NCI-H1105 (cell line): ENCODE measurements around the gene SPNS3.

Experiments used
- DNase-seq: peaks from one replicate; lab custom pipeline; 2025; lab: John Stamatoyannopoulos, UW

Gene SPNS3

GRCh38 chr17:4469552-4469951 is 35.8 kb downstream of the SPNS3 start:
- DNase-seq = no peak

GRCh38 chr17:4472286-4472685 is 38.5 kb downstream of the SPNS3 start:
- DNase-seq = no peak

DNA sequence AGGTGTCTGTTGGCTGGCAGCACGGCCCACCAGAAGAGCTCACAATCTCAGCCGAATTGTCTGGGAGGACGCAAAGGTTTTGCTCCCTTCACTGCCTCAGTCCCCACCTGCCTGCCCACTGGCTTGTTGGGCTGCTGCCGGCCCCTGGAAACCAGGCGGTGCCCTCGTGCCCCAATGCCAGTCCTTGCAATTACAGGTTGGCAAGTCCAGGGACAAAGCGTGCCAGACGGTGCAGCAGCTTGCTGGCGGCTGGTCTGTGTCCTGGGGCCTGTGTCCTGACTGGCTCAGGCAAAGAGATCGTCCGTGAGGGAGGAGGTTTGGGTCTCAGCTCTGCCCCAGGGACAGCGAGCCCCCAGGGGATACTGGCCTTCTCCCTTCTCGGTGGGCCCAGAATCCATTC is 40.4 kb downstream of the SPNS3 start:
- DNase-seq = no peak

DNA sequence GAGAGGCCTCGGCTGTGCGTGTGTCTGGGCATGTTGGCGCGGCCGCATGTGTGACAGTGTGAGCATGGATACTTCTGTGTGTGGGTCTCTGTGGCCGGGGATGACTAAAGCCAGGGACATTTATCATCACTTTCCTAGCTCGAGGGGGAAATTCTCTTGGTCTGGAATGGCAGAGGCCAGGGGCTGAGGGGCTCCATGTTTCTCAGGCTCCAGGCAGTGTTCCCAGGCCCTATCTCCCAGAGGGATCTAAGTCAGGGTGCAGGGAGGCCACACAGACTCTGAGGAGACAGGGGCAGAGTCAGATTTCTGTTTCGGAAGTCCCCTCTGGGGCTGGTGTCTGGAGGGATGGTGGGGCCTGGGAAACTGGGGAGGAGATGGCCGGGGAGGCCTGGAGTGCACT is 41.3 kb downstream of the SPNS3 start:
- DNase-seq = no peak

DNA sequence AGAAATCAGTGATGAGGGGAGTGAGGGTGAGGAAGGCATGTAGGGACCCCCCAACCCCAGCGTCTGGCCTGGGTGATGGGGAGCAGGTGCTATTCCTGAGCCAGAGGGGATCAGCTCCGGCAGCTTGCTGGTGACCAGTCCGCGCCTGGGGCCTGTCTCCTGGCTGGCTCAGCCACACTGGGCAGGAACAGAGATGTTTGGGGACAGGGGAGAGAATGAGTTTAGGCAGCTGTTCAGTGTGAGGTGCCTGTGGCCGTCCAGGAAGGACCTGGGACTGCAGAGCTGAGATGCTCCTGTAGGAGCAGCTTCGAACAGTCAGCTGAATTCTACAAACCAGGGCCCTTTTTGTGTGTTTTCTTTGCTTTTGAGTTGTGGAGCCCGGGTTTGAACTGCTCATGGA is 41.7 kb downstream of the SPNS3 start:
- no peak for DNase-seq

GRCh38 chr17:4476017-4476416 is 42.3 kb downstream of the SPNS3 start:
- no peak for DNase-seq

DNA sequence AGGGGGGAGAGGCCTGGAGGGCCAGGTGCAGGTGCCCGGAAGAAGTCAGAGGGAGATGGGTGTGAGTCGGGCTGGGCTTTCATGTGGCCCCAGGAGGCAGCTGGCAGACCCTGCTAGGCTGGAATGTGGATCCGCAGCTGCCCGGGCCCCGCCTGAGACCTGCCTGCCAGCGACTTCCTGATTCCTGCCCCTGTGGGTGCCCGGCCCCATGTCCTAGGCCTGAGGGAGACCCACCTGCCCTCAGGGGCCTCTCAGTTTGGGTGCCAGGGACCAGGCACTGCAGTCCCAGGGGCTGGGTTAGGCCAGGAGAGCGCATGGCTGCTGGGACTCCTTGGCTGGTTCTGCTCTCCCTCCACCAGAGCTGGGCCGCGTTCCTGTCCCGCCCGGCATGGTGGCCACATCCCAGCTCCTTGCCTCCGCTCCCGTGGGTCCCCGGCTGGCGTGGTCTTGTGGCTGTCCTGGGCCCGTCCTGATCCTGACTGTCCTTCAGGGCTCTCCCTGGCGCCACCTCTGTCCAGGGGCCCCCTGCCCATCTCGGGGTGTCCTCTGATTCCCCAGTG is 42.9 kb downstream of the SPNS3 start:
- no peak for DNase-seq

DNA sequence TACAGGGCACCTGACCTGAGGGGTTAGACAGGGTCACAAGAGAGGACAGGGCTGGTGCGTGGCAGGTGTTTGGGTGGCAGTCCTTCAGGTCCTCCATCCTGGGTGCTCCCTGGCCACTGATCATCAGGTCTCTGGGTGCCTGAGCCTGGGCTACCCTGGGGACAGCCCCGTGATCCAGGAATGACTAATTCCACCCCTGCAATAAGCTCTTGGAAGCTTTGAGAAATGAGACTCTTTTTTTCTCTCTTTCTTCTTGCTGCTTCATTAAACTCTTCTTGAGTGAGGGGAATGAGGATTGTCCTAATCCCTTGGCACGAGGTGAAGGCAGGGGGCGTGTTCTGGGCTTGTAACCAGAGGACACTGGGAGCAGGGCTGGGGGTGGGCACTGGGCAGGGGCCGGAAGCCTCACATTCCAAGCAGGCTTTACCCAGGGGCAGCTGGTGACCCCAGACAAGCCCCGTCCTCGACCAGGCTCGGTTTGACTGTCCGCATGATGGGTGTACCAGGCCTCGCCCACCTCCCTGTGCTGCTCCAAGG is 43.6 kb downstream of the SPNS3 start:
- no peak for DNase-seq

- DNase-seq = no peak
Observed at GRCh38 chr17:4478318-4478830, 44.6 kb downstream of the SPNS3 start.

DNA sequence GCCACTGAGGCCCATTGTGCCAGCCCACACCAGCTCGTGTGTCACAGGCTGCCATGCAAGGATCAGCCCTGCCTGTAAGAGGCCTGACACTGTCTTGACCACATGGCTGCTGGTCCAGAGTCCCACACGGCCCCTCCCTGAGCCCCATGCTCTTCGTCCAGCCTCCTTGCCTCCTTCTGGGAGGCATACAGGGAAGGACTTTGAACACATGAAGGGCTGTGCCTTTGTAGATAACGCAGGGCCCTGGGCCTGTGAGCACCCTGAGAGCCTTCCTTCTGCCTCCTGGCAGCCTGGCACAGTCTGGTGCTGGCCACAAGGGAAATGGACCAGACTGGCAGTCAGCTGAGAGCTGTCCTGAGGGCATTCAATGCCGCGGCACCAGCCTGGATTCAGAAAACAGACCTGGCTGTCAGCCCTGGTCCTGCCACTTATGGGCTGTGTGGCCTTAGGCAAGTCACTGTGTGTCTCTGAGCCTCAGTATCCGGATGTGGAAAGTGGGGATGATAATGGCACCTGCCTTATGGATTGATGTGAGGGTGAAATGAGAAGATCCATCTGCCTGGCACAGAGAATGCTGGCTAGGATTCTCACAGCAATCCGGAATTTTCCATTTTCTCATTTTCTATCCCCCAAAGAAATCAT is 45.7 kb downstream of the SPNS3 start:
- no peak for DNase-seq

DNA sequence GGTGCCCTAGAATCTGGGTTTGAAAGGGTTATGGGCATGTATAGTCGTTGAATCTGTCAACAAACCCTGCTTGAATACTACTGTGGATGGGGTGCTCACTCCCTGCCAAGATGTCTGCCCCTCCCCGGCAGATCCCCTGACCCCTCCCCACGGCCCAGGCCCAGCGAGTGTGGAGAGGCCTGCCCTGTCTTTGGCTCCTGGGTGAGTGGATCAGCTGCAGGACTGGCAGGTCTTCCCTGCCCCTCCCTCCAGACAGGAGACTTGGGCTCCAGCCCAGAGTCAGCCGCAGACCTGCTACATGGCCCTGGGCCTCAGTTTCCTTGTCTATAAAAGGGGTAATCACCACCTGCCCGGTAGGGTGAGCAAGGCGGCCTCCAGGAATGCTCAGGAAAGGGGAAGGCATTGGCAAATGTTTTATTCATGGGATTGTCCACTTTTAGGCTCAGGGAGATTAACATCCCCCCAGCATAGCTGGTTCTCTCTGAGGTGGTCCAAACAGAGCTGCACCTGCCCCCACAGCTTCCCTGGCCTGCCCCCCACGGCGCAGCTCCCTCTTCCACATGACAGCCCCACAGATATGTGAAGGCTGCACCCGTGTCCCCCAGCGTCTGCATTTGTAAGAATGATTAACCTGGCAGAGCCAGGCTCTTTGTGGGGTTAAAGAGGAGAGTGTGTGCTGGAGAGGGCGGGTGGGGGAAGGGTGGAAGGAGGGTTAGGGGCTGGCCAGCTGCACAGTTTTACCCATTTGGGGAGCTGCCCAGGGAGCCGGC is 46.4 kb downstream of the SPNS3 start:
- no peak for DNase-seq

GRCh38 chr17:4480929-4481898 is 47.5 kb downstream of the SPNS3 start:
- no peak for DNase-seq

DNA sequence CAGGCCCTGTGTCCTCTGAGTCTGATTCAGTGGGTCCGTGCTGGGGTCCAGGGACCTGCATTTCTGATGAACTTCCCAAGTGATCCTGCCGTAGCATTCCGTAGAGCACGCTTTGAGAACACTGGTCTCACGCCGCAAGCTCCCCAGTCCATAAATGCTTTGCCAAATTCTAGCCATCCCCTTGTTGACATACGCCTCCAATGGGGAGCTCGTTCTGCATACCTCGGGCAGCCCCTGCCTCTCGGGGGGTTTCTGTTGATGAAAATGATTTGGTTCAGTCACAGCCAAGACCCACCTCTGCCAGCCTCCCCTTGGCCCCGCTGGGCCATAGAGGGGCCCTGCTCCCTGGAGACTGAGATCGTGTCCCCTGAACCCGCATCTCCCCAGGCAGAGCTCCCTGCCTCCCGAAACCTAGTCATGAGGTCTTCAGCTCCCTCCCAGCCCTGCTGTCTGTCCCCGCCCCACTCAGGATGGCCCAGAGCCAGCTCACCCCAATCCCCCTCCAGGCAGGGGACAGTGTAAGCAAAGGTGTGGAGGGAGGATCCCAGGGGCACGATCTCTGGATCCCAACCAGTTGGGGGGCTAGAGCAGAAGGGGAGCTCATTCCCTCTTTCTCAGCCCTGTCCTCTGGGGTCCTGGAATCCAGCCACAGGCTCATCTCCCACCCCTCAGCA is 48.7 kb downstream of the SPNS3 start:
- no peak for DNase-seq

DNA sequence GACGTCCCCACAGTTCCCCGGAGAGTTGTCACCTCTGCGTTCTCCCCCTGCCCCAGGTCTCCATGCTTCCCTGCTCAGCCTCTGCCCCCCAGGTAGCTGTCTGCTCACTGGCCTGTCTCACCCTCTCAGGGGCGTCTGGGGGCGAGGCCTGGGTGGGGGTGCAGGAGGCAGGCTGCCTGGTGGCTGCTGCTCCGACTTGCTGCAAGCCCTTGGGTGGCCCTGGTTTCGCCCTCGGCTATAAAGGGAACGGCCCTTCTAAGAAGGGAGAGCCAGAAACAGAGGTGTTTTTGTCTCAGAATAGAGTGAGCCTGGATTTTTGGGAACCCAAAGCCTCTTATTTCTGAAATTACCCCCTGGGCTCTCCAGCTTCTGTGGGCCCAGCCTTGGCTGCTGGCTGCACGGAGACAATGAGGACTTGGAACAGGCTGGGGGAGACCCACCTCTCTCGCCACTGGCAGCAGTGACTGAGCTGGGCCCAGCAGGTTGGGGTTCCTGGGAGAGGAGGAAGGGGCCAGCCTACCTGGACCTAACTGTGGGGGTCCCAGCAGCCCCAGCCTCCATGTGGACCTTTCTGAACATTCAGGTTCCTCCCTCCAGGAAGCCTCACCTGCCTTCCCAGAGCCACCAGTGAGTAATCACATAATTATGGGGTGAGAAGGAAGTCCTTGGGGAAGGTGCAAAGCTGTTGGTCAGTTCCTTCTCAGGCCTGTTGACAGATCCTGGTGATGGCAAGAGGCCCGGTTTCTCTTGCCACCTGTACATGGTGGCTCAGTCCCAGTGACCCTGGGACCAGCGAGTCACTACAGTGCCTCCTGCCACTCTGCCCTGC is 49.5 kb downstream of the SPNS3 start:
- no peak for DNase-seq

- DNase-seq = no peak
Observed at GRCh38 chr17:4485676-4486646, 52.2 kb downstream of the SPNS3 start.

- no peak for DNase-seq
Observed at GRCh38 chr17:4487296-4487695, 53.6 kb downstream of the SPNS3 start.

DNA sequence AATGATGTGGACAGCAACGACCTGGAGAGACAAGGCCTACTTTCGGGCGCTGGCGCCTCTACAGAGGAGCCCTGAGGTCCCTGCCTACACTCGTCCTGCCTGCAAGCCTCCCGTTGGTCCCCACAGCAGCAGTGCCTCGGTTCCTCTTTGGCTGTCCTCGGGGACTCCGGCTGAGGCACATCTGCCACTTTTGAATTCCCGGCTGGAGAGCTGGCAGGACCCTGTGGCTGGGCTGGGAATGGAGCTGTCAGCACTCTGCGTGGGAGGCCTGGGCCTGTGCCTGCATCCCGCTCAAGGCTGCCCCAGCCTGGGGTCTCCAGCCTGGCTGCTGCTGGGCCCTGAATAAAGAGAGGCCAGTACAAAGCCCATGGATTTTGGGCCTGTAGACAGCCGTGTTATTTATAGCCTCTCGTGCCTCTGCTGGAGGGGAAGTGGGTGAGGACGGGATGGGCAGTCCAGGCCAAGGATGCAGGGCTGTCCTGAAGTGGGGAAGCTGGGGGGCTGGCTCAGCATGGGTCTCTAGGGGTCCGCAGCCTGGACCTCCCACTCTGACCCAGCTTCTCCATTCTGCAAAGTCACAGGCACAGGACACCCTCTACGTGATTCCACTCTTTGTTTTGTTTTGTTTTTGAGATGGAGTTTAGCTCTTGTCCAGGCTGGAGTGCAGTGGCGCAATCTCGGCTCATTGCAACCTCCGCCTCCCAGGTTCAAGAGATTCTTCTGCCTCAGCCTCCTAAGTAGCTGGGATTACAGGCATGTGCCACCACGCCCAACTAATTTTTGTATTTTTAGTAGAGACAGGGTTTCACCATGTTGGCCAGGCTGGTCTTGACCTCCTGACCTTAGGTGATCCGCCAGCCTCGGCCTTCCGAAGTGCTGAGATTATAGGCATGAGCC is 54.3 kb downstream of the SPNS3 start:
- DNase-seq = no peak

- DNase-seq = no peak
Observed at GRCh38 chr17:4488989-4489595, 55.4 kb downstream of the SPNS3 start.
